ENCODE measurements around the gene CD46.
"Not testable (repeated sequence)": the region's sequence is repeated elsewhere in the genome, so short reads cannot be mapped to it uniquely, and the experiment has no call there.

Gene CD46

GRCh38 chr1:207740207-207740606 lies 11.6 kb upstream of the CD46 start:
- Histone ChIP-seq H3K4me2 (ENCODE audit: low read length) (no peak overlapping the region), H3K9me3 (replicated peaks; ENCODE audit: low read length) (no peaks in the 10 kb centered on the region), H3K36me3 (ENCODE audit: insufficient read depth, low read length) (no peaks in the 10 kb centered on the region), H3K27me3 (ENCODE audit: control insufficient read depth, insufficient read depth, low read length) (no peaks in the 10 kb centered on the region), H3K4me3 (ENCODE audit: low read length) (no peak overlapping the region), H3K9ac (ENCODE audit: low read depth, low read length) (no peak overlapping the region), H3K4me1 (ENCODE audit: control insufficient read depth, insufficient read depth, low read length) (peaks cover 3% of the 10 kb centered on the region)

DNA sequence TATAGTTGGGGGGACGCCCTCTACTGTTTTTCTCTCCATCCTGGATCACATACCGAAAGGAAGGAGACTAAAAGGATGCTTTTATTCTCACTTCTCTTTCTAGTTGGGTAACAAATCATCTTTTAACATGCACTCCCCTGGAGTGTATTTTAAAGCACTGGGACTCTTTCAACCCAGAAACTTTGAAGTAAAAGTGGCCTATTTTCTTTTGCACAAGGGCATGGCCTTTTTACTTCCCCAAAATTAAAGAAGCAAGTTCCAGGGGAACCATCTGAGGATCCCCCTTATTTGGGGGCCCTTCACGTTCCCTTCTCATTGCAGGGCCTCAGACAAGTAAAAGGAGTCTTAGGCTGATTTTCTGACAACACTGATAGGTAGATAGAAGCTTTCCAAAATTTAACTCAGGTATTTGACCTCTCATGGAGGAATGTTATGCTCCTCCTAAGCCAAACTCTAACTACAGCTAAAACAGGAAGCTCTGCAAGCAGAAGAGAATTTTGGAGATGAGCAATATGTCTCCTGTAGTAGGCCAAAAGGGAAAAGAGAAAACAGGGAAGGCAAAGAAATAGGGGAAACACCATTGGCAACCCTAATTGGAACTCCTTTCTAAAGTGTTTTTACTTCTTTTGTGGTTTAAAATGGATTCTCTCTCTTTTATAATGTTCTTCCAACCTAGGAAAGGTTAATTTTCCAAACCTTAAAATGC lies 8.9 kb upstream of the CD46 start:
- H3K4me2 ChIP-seq (ENCODE audit: low read length), result no peak overlapping the region
- no peak overlapping the region for H3K4me3 ChIP-seq (ENCODE audit: low read length)
- no peaks in the 10 kb centered on the region for H3K27me3 ChIP-seq (ENCODE audit: control insufficient read depth, insufficient read depth, low read length)
- H3K9me3 ChIP-seq (replicated peaks; ENCODE audit: low read length), result no peaks in the 10 kb centered on the region
- H3K9ac ChIP-seq (ENCODE audit: low read depth, low read length), result no peak overlapping the region
- H3K4me1 ChIP-seq (ENCODE audit: control insufficient read depth, insufficient read depth, low read length), result peaks cover 16% of the 10 kb centered on the region
- no peaks in the 10 kb centered on the region for H3K36me3 ChIP-seq (ENCODE audit: insufficient read depth, low read length)

GRCh38 chr1:207744000-207744534 lies 7.8 kb upstream of the CD46 start:
- Histone ChIP-seq H3K9me3 (replicated peaks; ENCODE audit: low read length) (no peaks in the 10 kb centered on the region), H3K4me3 (ENCODE audit: low read length) (no peak overlapping the region), H3K4me1 (ENCODE audit: control insufficient read depth, insufficient read depth, low read length) (peaks cover 16% of the 10 kb centered on the region), H3K9ac (ENCODE audit: low read depth, low read length) (no peak overlapping the region), H3K36me3 (ENCODE audit: insufficient read depth, low read length) (no peaks in the 10 kb centered on the region), H3K4me2 (ENCODE audit: low read length) (no peak overlapping the region), H3K27me3 (ENCODE audit: control insufficient read depth, insufficient read depth, low read length) (no peaks in the 10 kb centered on the region)

GRCh38 chr1:207745285-207745684 lies 6.6 kb upstream of the CD46 start:
- Histone ChIP-seq H3K9ac (ENCODE audit: low read depth, low read length) (no peak overlapping the region), H3K27me3 (ENCODE audit: control insufficient read depth, insufficient read depth, low read length) (no peaks in the 10 kb centered on the region), H3K9me3 (replicated peaks; ENCODE audit: low read length) (no peaks in the 10 kb centered on the region), H3K36me3 (ENCODE audit: insufficient read depth, low read length) (no peaks in the 10 kb centered on the region), H3K4me1 (ENCODE audit: control insufficient read depth, insufficient read depth, low read length) (peaks cover 16% of the 10 kb centered on the region), H3K4me3 (ENCODE audit: low read length) (no peak overlapping the region), H3K4me2 (ENCODE audit: low read length) (peak overlapping the region; percentile 9)

DNA sequence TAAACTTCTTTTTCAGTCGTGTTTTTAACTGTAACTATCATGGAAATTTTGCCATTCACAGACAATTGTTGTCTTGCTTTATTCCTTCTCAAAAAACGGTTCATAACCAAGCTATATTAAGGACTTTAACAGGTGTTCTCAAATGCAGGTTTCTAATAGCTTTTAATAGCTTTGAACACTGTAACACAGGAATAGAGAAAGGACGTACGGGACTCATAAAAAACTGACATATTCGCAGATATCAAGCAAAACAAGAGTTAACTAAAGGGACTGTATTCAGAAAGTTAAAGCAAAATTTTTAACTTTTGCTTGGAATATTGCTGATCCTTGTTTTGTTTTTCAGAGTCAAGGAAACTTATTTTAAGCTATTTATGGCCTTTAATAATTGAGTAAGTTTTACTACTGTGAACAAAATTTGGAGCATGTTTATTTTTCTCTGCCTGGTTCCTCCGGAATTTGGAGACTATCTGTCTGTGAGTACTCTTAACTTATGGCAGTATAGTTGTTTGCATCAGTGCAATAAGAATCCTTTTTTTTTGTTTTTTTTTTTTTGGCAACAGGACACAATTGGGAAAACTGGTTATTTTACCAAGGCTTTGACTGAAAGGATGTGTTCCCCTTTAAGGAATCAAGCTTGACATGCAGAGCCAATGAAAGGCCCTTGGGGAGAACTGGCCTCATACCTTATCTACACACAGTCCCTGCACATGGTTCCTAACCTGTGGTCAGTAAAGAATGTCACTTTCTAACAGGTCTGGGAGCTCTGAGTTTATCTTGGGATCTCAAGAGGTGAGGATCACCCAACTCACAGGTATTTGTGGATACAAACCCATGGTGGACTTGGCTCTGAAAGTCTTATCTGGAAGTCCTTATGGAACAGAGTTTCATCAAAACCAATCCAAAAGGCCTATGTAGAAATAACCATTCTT lies 5.8 kb upstream of the CD46 start:
- Histone ChIP-seq H3K4me1 (ENCODE audit: control insufficient read depth, insufficient read depth, low read length) (peaks cover 18% of the 10 kb centered on the region), H3K4me3 (ENCODE audit: low read length) (no peak overlapping the region), H3K9me3 (replicated peaks; ENCODE audit: low read length) (no peaks in the 10 kb centered on the region), H3K4me2 (ENCODE audit: low read length) (peak overlapping the region; percentile 9), H3K36me3 (ENCODE audit: insufficient read depth, low read length) (no peaks in the 10 kb centered on the region), H3K9ac (ENCODE audit: low read depth, low read length) (no peak overlapping the region), H3K27me3 (ENCODE audit: control insufficient read depth, insufficient read depth, low read length) (no peaks in the 10 kb centered on the region)

DNA sequence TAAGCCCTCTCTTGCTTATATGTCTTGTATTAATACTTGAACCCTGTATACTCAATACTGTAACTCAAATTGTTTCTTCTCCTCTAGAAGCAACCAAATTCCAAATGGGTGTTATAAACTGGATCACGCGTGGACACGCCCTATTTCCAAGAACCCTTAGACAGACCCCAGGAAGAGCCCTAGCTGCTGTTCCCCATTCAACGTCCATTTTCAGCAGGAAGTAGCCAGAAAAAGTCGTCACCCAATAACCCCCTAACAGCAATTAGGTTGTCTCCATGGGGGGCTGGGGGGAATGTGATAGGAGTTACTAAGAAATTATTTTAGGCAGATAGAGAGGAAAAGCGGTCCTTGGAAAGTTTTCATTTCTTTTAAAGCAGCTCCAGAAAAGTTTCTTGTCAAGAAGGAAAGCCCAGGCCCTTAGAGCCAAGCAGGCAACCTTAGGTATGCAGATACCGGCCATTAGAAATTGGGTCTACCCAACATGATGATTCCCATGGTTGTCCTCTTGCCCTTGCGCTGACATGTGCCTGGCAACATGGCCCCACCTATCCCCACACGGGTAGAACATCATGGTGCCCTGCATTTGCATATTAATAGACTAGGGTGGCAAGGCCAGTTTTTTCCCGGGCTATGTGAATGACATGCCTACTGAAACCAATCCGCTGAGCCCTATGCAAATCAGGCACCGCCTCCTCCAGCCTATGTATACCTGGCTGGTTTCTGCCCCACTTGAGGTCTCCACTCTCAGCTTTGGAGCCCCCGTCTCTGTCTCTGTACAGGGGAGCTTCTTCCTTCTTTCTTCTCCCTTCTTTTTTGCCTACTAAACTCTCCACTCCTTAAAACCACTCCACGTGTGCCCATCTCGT lies 4.0 kb upstream of the CD46 start:
- no peak overlapping the region for H3K9ac ChIP-seq (ENCODE audit: low read depth, low read length)
- H3K4me1 ChIP-seq (ENCODE audit: control insufficient read depth, insufficient read depth, low read length), result peaks cover 24% of the 10 kb centered on the region
- no peak overlapping the region for H3K4me3 ChIP-seq (ENCODE audit: low read length)

DNA sequence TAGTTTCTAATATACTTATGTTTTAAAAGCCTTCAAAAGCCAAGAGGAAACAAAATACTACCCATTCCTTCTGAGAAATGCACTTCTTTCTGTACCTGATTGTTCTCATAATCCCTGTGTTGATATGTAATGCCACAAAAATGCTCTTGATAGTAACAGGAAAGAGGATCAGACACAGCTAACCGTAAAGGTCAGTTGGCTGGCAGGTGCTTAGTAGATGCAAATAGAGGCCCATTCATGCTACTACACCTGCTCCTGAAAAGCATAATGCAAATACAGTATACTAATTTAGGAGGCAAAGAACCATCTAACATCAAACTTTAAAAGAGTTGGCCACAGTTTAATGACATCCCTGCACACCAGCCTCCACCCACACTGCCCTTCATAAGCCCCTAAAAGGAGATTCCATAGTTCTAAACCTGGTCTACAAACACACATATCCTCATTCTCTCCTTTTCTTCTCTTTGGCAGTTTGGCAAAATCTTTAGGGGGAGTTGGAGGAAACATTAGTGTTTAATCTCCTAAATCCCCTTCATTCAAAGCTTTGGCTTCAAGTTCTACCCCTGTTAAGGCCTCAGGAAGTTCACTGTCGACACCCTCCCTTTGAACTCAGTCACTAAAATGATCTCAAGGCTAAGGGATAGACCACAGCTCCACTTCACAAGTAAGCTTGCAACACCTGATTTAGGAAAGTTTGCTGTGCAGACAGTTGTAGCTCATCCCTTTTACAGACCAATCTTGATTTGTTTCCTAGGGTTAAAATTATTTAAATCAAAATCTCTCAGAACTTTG lies 2.9 kb upstream of the CD46 start:
- Histone ChIP-seq H3K9me3 (replicated peaks; ENCODE audit: low read length) (no peaks in the 10 kb centered on the region), H3K9ac (ENCODE audit: low read depth, low read length) (no peak overlapping the region), H3K4me3 (ENCODE audit: low read length) (no peak overlapping the region), H3K4me1 (ENCODE audit: control insufficient read depth, insufficient read depth, low read length) (peaks cover 31% of the 10 kb centered on the region), H3K27me3 (ENCODE audit: control insufficient read depth, insufficient read depth, low read length) (no peaks in the 10 kb centered on the region), H3K4me2 (ENCODE audit: low read length) (no peak overlapping the region), H3K36me3 (ENCODE audit: insufficient read depth, low read length) (no peaks in the 10 kb centered on the region)

More for the DNA sequence above, 4.0 kb upstream of the CD46 start:
- no peaks in the 10 kb centered on the region for H3K36me3 ChIP-seq (ENCODE audit: insufficient read depth, low read length)
- no peaks in the 10 kb centered on the region for H3K27me3 ChIP-seq (ENCODE audit: control insufficient read depth, insufficient read depth, low read length)
- no peak overlapping the region for H3K4me2 ChIP-seq (ENCODE audit: low read length)
- no peaks in the 10 kb centered on the region for H3K9me3 ChIP-seq (replicated peaks; ENCODE audit: low read length)

- peak overlapping the region; percentile 92 for H3K9ac ChIP-seq (ENCODE audit: low read depth, low read length)
- H3K4me1 ChIP-seq (ENCODE audit: control insufficient read depth, insufficient read depth, low read length), result peaks cover 31% of the 10 kb centered on the region
- H3K9me3 ChIP-seq (replicated peaks; ENCODE audit: low read length), result no peaks in the 10 kb centered on the region
- no peaks in the 10 kb centered on the region for H3K27me3 ChIP-seq (ENCODE audit: control insufficient read depth, insufficient read depth, low read length)
- no peaks in the 10 kb centered on the region for H3K36me3 ChIP-seq (ENCODE audit: insufficient read depth, low read length)
- H3K4me3 ChIP-seq (ENCODE audit: low read length), result peak overlapping the region; percentile 98
- H3K4me2 ChIP-seq (ENCODE audit: low read length), result peak overlapping the region; percentile 98
Observed at GRCh38 chr1:207750631-207751305, 1.1 kb upstream of the CD46 start.

- H3K27me3 ChIP-seq (ENCODE audit: control insufficient read depth, insufficient read depth, low read length); H3K36me3 ChIP-seq (ENCODE audit: insufficient read depth, low read length); H3K9me3 ChIP-seq (replicated peaks; ENCODE audit: low read length): not testable (repeated sequence)
- H3K4me2 ChIP-seq (ENCODE audit: low read length), result peak overlapping the region; percentile 98
- H3K9ac ChIP-seq (ENCODE audit: low read depth, low read length), result peak overlapping the region; percentile 92
- peak overlapping the region; percentile 98 for H3K4me3 ChIP-seq (ENCODE audit: low read length)
- H3K4me1 ChIP-seq (ENCODE audit: control insufficient read depth, insufficient read depth, low read length), result peaks cover 29% of the 10 kb centered on the region
Observed at GRCh38 chr1:207751463-207751789, 428 bp upstream of the CD46 start.

GRCh38 chr1:207752456-207752998 lies 673 bp downstream of the CD46 start:
- no peaks in the 10 kb centered on the region for H3K36me3 ChIP-seq (ENCODE audit: insufficient read depth, low read length)
- peak overlapping the region; percentile 92 for H3K9ac ChIP-seq (ENCODE audit: low read depth, low read length)
- H3K4me1 ChIP-seq (ENCODE audit: control insufficient read depth, insufficient read depth, low read length), result peaks cover 29% of the 10 kb centered on the region
- no peaks in the 10 kb centered on the region for H3K27me3 ChIP-seq (ENCODE audit: control insufficient read depth, insufficient read depth, low read length)
- peak overlapping the region; percentile 98 for H3K4me2 ChIP-seq (ENCODE audit: low read length)
- H3K9me3 ChIP-seq (replicated peaks; ENCODE audit: low read length), result no peaks in the 10 kb centered on the region
- H3K4me3 ChIP-seq (ENCODE audit: low read length), result peak overlapping the region; percentile 98
